NK-92 treated with Interleukin-12 subunit alpha and Interleukin-12 subunit beta, amount 100 ng/mL, for 24 hours (cell line): ENCODE data around the gene SLC39A2.
"Not testable (repeated sequence)": the region's sequence is repeated elsewhere in the genome, so short reads cannot be mapped to it uniquely, and the experiment has no call there.

Experiments used
- DNase-seq: peaks from one replicate; lab custom pipeline; 2025; lab: John Stamatoyannopoulos, UW

The SLC39A2 gene

DNA sequence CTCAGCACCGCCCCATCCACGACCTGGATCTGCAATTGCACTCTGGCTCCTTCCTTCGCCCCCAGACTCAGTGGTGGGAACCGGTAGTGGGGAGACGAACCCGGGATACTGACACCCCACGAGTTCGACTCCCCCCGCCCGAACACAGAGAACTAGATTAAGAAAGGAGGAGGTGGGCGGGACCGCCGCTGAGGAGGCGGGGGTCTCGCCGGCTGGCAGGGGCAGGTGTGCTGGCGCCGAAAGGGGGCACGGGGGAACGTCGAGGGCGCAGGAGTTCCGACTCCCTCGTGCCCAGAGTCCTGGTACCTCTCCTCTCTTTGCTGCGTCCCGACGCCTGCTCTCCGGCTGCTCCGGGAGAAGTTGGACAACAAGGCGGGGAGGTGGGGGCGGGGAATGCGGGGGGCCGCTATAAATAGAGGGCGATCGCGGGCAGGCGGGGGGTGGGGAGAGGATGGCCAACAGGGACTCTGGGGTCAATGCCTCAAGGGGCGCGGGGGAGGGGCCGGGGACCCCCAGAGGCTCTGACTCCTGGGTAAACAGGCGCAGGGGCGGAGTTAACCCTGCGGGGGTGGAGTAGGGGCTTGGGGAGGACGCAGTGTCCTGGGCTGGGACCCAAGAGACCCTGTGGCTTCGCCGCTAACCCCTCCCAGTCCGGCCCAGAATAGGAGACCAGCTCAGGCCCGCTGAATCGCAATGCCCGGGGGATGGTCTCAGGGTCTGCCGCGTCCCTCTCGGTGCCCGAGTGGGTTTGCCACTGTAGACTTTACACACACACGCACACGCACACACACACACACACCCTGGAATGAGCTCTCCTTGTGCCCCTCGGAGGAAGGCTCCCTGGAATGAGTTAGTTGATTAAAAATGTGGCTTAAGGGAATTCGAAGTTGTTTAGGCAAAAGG, 26.5 kb downstream of the SLC39A2 start:
- DNase-seq = no peak

DNA sequence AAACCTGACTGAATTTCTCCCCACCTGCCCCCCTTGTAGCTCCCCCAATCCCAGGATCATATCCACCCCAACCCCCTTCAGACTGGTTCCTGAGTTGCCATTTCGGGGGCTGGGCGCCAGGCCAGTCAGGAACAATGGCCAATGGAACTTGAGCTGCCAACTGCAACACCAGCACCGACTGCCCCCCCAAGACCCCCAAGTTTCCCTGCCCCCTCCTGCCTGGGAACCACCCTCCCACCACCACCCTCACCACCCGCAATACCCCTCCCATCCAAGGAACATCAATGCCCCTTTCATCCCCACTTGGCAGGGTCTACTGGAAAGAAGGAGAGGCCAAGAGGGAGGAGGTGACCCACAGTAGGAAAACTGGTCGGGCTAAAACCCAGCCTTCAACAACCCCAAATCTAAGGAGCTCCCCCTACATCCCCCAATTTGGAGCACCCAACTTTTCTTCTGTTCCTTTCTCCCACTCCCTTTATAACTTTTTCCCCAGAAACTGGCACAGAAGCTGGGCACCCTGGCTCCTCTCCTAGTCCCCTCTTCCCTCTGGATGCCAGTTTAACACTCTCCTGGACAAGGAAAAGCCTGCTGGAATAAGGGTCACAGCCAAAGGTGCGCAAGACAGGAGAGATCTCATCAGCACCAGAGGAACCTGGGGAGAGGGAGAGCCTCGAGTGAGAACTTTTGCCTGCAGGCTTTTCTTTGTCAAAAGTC, 27.3 kb downstream of the SLC39A2 start:
- DNase-seq = no peak

DNA sequence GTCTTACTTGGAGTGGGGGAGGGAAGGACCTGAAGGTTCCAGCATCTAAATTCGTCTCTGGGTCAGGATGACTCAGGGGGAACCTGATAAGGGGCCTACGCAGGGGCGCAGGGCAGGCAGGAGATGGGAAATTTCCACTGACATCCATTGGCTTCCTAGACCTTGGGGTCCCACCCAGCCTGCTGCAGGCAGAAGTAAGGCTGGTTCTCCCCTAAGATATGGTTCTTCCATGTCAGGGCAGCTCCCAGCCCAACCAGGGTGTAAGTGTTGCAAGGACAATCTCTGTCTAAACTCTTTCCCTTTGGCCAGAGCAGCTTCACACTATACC, 27.9 kb downstream of the SLC39A2 start:
- DNase-seq = no peak

DNA sequence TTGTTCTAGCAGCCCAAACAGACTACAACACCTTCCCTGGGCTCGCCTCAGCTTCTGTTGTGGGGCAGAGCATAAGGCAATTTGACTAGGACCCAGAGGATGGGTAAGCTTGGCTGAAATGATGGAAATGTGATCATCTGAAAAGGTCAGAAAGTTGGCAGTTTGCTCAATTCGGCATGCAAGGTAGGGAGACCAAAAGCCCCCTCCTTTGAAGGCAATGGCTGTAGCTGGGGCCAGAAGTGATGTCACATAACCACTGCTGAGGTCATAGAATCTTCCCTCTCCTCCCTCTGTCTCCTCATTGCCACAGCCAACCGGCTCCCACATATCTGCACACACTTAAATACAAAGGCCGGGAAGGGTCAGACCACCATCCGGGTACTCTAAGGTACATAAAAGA, 30.8 kb downstream of the SLC39A2 start, which contains the start of gene TPPP2:
TPPP2 (plus strand) TSS at position 301 of the 400 bp plus-strand sequence. CDS start 365 bp downstream, outside the sequence.
- DNase-seq = no peak

DNA sequence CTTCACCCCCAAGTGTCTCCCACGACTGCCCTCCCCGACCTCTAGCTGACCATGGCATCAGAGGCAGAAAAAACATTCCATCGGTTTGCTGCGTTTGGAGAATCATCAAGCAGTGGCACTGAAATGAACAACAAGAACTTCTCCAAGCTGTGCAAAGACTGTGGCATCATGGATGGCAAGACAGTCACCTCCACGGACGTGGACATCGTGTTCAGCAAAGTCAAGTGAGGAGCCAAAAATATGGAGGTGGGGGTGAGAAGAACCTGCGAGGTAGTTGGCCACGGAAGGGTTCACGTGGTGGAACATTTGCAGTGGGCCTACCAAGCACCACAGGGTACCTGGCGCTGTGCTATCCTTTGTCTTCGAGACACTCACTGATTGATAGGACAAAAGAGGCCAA, 31.4 kb downstream of the SLC39A2 start:
- DNase-seq = no peak

DNA sequence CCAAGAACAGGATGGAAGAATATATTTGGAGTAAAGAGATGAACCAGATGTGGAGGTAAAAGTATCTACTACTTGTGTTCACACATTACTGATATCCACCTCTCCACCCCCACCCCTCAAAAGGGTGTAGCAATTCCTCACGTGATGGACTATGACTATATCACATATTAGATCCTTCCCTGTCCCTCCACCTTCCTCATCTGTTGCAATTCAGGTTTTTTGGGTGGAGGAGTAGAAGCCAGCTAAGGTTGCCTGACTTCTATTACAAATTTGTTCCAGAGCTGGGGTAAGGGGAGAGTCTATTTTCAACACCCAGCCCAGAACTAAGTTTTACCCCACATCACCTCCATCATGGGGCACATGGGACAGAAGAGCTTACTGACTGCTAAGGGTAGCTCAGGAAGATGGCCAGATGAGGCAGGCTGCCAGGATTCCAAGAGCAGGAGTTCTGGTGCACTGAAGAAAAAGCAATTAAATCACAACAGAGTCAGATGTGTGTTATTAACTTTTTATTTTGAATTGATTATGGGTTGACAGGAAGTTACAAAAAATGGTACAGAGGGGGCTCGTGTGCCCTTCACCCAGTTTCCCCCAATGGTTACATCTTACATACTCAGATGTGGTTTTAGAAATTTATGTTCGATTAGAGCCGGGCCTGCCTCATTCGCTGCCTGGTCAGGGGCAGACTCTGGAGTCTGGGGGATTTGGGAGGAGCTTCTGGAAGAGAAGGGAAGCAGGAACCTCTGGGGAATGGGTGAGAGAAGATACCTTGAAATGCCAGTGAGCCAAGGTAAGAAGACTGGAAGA, 33.4 kb downstream of the SLC39A2 start:
- no peak for DNase-seq

DNA sequence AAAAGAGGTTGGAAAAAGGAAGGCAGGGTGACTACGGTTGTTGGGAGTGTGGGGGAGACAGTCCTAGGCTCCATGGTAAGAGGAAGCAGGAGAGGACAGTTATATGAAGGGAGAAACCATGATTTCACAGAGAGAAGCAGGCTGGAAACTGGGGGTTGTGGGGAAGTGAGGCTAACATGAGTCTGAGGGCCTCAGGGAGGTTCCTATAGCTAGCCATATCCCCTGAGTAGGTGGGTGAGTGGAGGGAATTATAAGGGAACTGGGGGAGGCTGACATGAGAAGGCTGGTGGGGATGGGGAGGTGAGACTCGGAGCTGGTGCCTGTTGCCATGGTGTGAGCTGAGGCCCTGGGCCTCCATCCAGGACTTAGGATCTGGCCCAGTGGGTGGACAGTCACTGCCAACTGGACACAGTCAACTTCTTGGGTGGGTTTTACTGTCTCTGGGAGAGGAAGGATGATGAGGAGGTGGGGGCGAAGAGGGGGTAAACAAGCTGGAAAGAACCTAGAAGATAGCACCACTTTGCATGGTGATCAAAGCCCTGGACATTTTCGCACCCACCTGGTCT, 34.1 kb downstream of the SLC39A2 start:
- DNase-seq = no peak

DNA sequence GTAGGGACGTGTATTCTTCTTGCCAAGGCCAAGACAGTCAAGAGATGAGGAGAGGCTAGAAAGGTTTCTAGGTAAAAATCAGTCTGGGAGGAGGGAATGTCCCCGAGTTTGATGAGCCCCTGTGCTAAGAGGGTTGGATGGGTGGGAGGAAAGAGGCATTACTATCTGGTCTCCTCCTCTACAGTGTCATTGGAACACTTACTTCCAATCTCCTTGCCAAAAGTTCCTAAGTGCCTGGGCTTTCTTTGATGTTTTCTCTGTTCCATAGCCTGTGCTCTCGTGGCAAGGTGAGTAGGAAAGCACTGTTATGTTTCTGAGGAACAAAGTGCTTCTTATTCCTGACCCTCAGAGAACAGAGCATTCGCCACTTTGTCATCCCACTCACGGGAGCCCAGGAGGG, 35.6 kb downstream of the SLC39A2 start, which contains the start of gene RNASE13:
RNASE13 (minus strand) TSS at position 101 of the 400 bp plus-strand sequence. CDS start 519 bp downstream, outside the sequence.
- no peak for DNase-seq

DNA sequence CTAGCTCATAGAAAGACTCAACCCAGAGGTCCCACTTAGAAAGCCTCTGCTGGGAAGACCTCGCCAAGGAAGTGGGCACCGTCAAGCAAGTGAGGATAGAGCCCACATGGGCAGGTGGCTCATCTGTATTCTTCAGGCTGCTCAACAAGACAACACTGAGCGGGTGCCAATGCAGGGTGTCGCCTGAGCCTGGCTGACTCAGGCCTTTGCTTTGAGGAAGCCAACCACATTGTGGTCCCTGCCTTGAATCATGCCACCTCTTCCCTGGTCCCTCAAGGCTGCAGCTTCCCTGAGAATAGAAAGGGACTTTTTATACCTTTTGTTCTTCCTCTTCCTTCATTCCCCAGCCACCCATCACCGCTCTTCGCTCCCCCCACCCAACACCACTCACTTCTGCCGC, 37.7 kb downstream of the SLC39A2 start:
- DNase-seq = no peak

DNA sequence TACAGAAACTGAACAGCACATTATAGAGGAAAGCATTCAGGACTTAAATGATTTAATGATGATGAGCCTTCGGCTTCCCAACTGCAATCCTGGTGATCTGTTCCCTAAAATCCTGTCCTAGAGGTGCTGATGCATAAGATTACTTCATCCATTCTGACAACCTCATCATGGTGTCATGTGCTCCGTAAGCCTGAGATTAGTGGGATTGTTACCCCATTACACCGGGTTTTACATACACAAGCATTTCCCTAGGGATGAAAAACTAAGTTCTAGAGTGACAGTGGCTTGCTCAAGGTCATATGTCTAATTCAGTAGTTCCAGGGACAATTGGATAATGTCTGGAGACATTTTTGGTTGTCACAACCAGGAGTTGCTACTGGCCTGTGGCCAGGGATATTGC, 38.1 kb downstream of the SLC39A2 start:
- no peak for DNase-seq

DNA sequence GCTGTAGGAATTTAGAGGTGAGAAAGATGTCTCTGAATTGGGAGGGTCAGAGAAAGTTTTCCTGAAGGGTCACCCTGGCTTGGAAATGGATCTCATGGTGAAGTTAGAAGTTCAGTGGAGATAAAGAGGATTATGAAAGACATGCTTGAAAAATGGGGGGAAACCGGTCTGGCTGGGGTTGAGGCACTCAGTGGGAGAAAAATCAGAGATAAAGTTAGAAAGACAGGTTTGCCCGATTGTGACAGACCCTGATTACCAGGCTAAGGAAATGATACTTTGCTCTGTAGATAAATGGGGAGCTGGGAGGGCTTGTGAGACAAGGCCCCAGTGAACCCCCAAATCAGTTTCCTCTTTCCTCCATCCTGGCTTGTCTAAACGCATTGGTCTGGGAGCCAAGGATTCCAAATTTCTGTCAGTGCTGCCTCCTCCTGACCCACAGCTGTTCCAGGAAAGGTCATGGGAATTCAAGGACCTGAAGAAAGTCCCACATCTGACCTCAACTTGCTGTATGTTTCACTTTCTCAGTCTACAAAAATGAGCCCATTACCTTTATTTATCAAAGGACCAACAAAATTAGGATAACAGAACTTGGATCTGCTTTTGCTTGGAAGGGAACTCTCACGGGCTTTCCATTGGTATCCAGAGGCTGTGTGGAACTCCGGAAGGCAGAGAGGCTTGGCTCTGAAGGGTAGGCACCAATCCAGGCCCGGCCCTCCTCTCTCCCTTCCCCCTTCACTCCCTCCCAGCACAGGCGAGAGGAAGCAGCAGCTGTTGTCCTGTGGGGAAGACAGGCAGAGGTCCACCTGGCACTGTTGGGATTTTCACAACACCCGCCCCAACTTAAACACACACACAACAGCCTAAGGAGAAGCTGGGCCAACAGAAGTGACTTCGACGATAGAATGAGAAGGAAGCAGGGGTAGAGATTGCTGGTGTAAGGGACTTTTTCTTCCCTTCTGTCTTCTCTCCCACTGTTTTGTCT, 39.6 kb downstream of the SLC39A2 start:
- no peak for DNase-seq

DNA sequence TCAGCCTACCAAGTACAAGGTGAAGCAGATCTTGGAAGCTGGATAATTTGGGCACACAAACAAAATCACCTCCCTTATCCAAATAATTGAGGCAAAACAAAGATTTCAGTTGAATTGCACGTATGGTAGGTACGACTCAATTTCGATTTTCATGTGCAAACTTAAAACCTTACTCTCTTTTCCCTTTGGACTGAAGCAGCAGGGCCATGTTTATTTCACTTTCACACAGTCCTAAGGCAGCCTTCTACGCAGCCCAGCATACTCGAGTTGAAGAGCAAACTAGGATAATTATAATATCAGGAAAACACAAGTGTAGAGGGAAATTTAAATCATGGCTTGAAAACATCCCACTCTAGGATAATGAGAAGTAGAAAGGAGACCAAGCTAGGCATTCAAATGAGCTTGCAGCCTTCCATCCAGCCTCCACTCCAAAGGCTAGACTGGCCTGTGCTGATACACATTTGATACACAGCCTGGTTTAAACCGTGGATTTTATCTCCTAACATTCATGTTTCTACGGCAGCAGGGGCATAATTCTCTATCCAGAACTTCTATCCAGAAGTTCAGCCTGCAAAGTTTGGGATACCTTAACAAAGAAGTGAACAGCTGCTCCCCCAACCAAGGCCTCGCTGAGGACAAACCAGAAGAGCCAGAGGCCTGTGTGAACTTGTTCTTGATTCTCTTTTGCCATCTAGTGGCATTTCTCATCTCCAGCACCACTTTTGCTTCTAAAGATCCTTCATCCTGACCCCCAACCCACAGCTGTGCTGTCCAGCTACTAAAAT, 40.7 kb downstream of the SLC39A2 start:
- DNase-seq = no peak

DNA sequence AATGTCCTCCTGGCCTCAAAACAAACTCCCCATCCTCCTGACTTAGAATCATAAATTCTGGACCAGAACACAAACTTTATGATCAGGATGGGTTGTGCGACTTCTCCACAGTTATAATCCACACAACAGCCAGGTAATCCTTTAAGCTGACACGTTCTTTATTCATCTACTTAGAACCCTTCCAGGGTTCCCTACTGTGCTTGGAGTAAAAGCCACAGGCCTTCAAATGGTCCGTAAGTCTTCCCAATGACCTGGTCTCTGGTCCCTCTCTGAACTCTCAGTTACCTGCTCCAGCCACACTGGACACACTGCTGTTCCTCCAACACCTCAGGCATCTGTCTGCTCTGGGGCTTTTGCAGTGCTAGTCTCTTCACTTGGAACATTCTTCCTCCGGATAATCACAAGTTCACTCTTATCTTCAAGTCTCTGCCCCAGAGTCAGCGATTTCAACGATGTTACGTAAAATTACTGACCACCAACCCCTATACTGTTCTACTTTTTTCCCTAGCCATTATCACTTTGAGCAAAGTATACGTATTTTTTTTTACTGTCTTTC, 41.4 kb downstream of the SLC39A2 start:
- no peak for DNase-seq

DNA sequence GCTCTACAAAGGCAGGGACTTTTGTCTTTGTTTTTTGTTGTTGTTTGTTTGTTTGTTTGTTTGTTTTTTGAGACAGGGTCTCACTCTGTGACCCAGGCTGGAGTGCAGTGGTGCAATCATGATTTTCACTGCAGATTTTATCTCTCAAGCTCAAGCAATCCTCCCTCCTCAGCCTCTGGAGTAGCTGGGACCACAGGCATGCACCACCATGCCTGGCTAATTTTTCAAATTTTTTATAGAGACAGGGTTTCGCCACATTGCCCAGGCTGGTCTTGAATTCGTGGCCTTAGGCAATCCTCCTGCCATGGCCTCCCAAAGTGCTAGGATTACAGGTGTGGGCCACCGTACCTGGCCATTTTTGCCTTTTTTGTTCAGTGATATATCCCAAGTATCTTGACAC, 41.8 kb downstream of the SLC39A2 start:
- not testable (repeated sequence) for DNase-seq

DNA sequence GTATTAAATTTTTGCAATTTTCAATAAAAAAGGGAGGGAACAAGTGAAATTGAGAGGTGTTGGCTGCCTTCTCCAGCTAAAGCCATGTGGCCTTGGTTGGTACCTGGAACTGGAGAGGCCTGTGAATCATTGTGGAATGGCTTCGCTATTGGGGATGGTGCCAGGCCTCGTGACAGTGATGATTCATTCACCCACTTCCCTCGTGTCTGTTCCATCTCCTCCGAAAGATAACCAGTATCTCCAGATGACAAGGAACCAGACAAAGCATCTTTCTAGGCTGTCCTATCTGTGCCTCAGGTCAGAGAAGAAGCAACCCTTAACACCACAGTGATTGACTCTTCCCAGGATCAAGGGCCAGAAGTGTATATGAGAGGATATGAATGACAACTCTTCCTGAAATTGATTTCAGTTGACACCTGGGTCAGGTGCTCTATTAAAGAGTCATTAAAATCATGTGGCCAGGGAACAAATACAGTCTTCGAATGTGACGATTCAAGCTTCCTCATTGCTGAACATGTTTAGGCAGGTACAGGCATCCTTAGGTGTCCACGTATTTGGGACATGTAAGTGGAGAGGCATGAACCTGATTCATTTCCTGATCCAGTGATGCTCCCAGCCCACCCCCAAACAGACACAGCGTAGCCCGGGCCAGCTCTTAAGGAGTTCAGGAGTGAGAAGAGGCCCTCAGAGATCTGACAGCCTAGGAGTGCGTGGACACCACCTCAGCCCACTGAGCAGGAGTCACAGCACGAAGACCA, 42.8 kb downstream of the SLC39A2 start, which contains the start of gene RNASE7:
RNASE7 (plus strand) TSS at position 687 of the 758 bp plus-strand sequence. CDS start 631 bp downstream, outside the sequence.
- no peak for DNase-seq

DNA sequence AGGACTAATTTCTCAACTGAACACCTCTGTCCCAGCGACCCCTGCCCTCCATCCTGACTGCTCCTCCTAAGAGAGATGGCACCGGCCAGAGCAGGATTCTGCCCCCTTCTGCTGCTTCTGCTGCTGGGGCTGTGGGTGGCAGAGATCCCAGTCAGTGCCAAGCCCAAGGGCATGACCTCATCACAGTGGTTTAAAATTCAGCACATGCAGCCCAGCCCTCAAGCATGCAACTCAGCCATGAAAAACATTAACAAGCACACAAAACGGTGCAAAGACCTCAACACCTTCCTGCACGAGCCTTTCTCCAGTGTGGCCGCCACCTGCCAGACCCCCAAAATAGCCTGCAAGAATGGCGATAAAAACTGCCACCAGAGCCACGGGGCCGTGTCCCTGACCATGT, 43.8 kb downstream of the SLC39A2 start:
- no peak for DNase-seq

DNA sequence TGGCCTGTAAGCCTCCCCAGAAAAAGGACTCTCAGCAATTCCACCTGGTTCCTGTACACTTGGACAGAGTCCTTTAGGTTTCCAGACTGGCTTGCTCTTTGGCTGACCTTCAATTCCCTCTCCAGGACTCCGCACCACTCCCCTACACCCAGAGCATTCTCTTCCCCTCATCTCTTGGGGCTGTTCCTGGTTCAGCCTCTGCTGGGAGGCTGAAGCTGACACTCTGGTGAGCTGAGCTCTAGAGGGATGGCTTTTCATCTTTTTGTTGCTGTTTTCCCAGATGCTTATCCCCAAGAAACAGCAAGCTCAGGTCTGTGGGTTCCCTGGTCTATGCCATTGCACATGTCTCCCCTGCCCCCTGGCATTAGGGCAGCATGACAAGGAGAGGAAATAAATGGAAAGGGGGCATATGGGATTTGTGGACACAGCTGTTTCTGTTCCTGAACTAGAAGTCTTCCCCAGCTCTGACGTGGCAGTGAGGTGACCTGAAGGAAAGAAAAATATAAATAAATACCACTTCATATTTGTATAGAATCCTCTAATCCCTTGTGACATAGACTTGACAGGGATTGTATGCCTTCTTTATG, 44.4 kb downstream of the SLC39A2 start:
- no peak for DNase-seq

DNA sequence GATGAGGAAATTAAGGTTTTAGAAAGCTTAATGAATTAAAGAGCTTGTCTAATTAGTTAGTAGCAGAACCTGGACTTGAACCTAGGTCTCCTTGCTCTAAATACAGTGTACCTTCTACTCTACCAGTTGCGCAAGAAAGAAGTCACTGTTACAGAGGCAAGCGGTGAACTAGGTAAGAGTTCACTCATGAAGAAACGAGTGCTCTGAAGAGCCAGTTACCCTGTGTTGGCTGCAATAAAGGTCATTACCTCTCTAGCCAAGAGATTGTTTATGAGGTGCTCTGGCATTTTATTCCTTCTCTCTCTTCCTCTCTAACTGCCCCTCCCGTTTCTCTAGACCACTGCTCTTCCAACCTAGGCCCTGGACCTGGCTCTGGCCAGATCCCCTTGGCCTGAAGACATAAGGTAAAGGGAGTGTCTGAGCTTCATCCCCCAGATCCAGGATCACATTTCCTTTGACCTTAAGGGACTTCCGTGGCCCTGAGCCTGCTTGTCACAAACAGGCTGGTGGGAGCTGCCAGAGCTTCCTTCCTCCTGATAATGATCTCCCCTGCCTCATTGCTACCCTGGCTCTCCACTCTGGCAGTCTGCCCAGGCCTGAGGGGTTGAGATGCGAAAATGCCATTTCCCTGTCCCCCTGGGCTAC, 45.0 kb downstream of the SLC39A2 start:
- no peak for DNase-seq
